Posterior vena cava (tissue), 2 donors: Measurements from ENCODE around the gene AIPL1. TPM values are rescaled to one million over a fixed set of nuclear protein-coding genes. Genes with fewer than 3 reads are reported as not detected.

ENCODE experiments used
- DNase-seq: peaks from one replicate; pipeline ENCODE4 v3.0.0-alpha.2; 2020; ENCODE audit warnings: low spot score
- intact Hi-C, 2 donors: fragments of 100-400 bp; cut with DNase I; formaldehyde crosslinking; loops; one replicate each; pipeline versions ENCODE4 v1.14.1 to v1.14.2; 2022 to 2023
- total RNA-seq, 2 donors: library from RNA; stranded (reverse); fragmentation: NEBNext Ultra II Directional; extraction: Animal tissue kit (Norgen Biotek cat#: 25700); gene quantifications; one replicate each; pipeline ENCODE4 v1.2.1, GENCODE V29; 2021
- donor health status: DM: yes; HTN: yes; CAD: no.
- donor health status: DM: yes; HTN: yes; CAD: no.

AIPL1 gene
- total RNA-seq, 2 donors from 2014 or later, result not detected

GRCh38 chr17:6428207-6428965 lies 6.5 kb downstream of the AIPL1 start:
- no peak for DNase-seq
- intact Hi-C loops, result no loop called here

DNA sequence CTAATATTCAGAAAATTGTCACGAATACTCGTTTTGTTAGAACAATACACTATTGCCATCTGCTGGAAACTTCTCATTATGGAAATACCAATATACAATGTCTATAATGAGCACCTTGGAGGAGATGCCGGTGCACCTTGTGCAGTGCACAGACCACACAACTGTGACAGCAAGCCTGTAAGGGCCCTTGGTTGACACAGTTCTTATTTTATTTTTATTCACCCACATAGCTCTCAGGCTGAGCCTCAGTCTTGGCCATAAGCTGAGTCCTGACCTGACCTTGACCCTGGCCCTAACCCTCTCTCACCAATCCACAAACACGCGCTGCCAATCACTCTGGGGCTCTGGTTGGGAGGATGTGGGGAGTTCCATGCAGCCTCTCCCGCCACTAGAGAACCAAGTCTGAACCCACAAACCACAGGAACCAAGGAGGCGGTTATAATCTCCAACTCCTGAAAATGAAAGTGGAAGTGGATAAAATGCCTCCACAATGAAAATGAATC lies 7.6 kb downstream of the AIPL1 start:
- intact Hi-C loops, result no loop called here
- no peak for DNase-seq

GRCh38 chr17:6426356-6427101 lies 8.4 kb downstream of the AIPL1 start:
- DNase-seq, result peak; percentile 70
- intact Hi-C loops, result no loop called here

DNA sequence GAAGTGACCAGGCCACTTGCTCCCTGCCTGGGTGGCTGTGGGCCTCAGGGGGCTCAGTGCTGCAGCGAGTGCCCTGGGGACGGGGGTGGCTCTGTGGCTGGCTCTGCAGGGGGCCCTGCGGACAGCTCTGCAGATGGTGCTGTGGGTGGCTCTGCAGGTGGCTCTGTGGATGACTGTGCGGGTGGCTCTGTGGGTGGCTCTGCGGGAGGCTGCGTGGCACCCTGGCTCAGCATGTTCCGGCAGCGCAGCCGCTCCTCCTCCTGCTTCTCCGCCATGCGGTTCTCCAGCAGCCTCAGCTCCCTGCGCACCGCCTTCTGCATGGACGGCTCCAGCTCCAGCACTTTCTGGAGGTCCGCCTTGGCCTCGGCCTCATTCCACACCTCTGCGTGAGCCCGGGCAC lies 9.5 kb downstream of the AIPL1 start:
- intact Hi-C loops, result no loop called here
- peak; percentile 73 for DNase-seq

DNA sequence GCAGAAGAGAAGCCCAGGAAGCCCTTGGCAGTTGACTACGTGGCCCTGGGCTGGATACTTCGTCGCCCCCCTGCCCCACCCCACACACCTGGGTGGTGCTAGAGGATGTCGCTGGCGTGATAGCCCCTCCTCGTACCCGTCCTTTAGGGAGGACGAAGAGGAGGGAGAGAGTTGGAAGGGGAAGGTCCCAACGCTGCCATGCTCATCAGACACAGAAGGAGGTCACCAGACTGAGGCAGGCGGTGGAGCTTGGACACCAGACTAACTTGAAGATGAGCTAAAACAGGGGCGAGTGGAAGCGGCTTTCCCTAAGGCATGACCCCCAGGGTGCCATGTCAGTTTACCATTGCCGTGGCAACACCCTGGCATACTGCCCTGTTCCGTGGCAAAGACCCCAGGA lies 11.0 kb downstream of the AIPL1 start:
- no peak for DNase-seq
- intact Hi-C loops, result loop anchor here in 1 of 2 donors (5.0 kb wide), 1 partner anchor 837 kb away; no protein-coding TSS in a partner anchor

DNA sequence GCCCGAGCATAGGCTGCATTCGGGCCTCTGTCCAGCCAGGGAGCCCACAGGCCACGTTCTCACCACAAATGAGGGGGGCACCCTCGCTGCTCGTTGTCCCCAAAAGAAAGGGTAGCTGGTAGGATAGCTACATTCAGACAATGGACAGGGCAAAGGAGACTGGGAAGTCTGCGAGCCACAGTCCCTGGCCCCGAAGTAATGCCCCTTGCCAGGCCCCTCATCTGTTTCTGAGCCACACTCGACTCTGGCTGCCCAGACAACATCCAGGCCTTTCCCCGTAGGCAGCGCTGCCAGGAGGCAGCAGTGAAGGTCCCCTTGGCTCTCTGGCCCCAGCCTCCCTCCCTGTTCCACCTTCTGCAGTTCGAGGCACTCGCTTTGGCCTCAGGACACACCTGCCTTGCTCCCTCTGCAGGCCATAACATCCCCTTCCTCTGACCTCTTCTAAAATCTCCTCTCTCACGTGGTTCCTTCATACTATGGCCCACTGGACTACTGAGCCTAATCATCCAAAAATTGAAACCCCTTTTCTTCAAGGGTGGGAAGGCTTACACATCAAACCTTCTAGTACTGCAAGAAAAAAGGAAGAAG lies 12.2 kb downstream of the AIPL1 start:
- intact Hi-C loops, result loop anchor here in 1 of 2 donors (5.0 kb wide), 1 partner anchor 835 kb away; no protein-coding TSS in a partner anchor
- peak; percentile 67 for DNase-seq

DNA sequence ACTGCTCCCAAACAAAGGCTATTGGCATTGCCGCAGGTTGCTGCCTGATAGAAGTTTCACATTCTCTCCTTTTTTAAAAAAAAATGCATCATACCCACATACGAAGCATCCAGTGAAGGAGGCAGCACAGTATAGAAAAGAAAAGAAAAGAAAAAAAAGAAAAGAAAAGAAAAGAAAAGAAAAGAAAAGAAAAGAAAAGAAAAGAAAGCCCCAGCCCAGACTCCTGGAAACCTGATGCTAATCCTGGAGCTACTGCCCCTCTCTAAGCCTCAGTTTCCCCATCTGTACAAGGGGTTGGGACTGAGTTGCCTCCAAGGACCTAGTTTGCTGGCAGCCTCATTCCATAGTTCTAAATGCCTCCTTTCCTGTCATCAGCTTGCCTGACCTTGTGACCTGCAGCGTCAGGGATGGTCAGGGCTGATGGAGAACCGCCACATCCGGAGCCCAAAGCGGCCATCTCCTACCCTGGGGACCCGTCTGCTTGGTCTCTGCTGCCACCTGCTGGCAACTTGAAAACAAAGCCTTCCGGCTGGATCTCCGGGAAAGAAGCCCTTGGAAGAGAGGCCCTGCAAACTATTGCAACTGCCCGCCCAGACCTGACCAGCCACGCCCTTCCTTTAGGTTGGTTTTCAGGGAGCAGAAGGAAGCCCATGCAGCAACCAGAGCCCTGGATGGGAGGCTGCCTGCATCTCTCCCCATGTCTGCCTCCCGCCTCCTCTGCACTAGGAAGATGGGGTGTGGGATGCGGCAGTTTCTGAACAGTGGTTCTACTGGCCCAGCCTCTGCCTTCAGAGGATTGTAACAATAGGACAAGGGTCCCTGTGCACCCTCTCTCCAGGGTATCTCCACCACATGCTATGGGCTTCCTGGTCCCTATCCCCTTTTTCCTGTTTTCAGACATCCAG lies 13.0 kb downstream of the AIPL1 start:
- intact Hi-C loops, result loop anchor here (2.0 to 5.0 kb wide), 2 partner anchors 835 kb away; no protein-coding TSS in a partner anchor
- DNase-seq, result peak; percentile 94

- DNase-seq, result peak; percentile 61
- intact Hi-C loops, result loop anchor here (2.0 to 5.0 kb wide), 2 partner anchors 833 kb away; no protein-coding TSS in a partner anchor
These were observed 14.7 kb downstream of the AIPL1 start for GRCh38 chr17:6420173-6420641.

DNA sequence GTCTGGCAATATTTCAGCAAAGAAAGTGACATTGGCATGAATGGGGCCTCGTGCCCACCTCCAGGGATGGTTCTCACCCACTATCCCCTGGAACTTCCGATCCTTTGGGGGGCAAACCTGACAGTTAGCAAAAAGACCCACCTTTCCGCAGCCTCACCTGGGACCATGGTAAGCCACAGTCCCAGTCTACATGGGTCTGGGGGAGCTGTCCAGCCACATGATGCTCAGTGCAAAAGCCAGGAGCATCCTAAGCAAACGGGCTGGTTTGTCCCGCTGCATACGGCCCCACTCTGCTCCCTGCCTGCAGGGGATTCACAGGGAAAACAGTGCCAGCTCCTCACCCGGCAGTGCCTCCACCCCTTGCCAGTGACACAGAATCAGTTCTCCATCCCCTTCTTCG lies 19.3 kb downstream of the AIPL1 start:
- DNase-seq, result no peak
- intact Hi-C loops, result no loop called here

DNA sequence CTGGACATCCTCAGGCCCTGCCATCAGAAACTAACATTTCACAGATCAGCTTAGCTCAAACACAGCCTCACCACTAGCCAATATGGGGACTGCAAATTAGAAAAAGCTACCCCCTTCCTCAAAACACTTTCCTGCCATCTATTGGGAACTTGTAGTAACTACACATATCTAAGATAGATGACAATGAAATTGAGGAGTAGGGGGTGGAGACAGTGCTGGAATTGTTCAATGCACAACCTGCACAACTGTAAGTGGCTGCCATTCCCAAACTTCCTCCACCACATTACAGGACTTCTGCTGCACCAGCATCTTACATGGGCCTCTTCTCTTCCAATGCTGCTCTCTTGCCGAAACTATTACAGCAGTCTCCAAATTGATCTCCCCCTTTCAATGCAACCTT lies 21.9 kb downstream of the AIPL1 start:
- DNase-seq, result no peak
- intact Hi-C loops, result no loop called here

DNA sequence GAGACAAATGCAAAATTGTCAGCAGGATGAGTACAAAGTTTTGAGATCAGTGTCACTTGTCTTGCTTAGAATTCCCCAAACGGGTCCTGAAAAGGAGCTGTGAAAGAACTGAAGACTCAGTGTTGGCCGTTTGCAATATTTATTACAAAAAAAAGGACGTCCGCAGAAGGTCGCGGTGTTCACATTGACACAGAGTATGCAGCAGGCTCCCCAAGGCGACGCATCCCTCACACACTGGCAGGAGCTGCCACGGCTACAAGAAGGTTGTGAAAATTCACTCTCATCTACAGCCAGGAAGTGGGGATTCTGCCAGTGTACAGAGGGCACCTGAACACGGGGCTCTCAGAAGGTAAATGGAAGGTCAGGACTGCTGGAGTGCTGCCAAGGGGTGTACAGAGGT lies 26.2 kb downstream of the AIPL1 start:
- intact Hi-C loops, result no loop called here
- DNase-seq, result no peak

DNA sequence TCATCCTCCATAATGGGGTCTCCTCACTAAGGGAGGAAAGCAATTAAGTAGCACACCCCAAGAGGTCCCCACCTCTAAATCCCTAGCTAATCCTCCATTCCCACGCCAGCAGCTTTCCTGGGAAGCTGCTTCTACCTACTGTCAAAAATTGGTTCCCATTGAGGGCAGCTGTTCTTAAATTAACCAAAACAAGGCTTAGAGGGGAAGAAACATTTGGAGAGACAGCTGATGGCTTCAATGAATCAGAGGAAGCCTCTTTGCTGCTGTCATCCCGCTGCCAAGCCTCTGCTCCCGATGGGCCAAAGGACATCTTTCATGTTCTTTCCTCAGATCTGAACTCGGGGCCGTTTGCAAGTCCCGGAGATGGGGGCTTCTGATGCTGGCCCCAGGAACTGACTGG lies 26.6 kb downstream of the AIPL1 start:
- no peak for DNase-seq
- intact Hi-C loops, result no loop called here

DNA sequence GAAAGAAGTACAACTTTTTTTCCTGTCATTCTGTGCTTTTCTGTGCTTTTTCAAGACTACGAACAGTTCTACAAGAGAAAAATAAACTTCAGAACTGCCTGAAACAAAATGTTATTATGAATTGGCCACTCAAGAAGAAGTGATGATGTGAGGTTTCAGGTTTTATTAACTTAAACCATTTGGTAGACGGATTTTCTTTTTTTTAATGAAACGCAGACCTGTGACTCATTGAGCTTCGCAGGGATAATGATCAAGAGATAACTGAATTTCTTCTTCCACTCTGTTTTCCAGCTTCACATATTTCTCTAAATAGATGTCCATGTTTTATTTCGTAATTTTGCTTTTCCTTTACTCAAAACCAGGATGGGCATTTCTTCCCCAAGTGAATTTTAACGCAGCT lies 32.7 kb downstream of the AIPL1 start:
- intact Hi-C loops, result no loop called here
- no peak for DNase-seq

DNA sequence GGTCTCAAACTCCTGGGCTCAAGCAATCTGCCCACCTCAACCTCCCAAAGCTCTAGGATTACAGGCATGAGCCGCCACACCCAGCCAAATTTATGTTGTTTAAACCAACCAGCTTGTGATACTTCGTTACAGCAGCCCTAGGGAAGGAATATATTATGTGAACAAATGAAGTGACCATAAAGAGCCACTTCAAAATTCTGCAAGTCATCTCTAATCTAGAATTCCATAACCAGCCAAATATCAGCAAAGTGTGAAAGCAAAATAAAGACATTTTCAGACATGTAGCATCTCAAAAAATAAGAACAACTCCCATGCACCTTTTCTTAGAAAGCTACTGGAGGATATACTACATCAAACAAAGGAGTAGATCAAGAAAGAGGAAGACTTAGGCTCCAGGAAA lies 36.0 kb downstream of the AIPL1 start:
- no peak for DNase-seq
- intact Hi-C loops, result no loop called here

DNA sequence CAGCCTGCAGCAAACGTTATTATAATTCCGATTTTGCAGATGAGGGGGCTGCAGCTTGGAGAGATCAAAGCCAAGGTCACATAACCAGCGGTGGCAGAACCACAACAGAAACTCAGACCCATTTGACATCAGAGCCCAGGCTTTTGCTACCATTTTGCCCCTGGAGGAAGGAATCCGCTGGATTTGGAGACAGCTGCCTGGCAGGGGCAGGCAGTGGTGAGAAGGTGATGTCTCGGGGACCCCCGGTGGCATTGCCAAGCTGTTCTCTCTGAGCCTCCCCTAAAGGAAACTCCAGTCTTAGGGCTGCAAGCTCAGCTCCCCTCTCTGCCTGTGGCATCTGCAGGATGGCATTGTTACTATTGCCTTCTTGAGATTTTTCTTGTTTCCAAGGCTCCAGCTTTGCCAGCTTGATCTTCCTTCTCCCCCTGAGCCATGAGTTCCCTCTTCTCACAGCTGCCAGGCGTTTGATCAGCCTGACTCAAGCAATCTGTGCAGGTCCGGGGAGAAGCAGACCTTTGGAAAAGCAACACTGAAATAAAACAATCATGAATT lies 40.8 kb downstream of the AIPL1 start:
- no peak for DNase-seq
- intact Hi-C loops, result no loop called here

DNA sequence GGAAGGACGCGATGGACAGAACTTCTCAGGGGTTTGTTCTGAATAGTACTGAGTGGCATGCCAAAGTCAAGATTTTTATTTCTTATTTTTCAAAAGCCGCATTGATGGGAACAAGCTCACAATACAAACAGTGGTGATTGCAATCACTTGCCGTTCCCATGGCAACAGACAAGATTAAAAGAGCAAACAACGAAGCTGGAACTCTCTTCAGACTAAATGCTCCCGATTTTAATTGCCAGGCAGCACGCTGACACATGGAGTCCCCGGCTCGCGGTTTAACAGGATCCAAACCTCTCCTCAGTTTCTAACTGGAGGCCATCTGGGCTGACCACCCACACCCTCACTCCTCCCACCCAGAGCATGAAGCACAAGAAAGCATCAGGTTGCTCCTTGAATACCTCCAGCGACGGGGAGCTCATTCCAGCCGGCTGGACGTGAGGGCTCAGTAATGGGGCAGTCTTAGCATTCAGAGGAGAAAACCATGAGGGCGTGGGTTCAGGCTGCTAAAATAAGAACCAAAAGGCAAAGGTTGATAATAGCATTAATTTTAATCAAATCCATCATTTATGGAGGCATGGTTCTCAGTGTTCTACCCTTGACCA lies 41.5 kb downstream of the AIPL1 start:
- intact Hi-C loops, result loop anchor here in 1 of 2 donors (1.0 kb wide), 1 partner anchor 31 kb away; no protein-coding TSS in a partner anchor
- DNase-seq, result no peak

DNA sequence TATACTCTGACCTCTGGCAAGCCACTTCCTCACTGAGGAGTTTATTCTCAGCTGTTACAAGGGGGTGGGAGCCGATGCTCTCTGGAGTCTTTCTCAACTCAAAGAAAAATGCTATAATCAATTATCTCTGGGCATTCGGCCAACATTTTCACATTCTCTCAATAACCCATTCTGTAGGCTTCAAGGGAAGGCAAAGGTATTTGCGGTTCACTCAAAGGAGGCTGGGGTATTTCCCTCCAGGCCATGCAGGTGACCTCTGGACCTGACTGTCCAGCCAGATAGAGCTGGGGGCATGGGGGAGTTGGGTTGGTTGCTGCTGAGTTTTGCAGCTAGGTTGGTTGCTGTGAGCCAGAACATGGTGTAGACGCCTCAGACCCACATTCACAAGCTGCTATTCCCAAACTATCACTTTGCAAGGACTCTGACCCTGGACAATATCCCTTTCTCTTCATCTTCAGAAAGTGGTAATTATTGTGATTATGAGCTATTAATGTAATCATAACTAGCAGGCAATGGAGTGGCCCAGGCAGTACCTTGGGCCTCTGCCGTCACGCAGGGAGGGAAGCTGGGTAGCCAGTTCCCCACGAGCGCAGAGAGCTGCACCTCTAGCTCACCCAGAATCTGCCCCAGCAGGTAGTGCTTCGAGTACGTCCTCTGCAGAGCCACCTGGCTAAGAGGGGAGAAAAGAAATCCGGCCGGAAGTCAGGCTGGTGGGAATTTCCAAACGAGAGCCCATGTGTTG lies 42.1 kb downstream of the AIPL1 start:
- no peak for DNase-seq
- intact Hi-C loops, result loop anchor here in 1 of 2 donors (1.0 kb wide), 1 partner anchor 30 kb away; no protein-coding TSS in a partner anchor
